Colonic mucosa (tissue), 4 donors: ENCODE data around the gene CASS4. TPM values are rescaled to one million over a fixed set of nuclear protein-coding genes. Genes with fewer than 3 reads are reported as not detected.

Experiments
- DNase-seq: peaks from one replicate; pipeline ENCODE4 v3.0.0-alpha.2; 2020
- H3K27ac ChIP-seq: fragments of 200-600 bp; one replicate; pipeline ENCODE4 v1.8.0; 2021
- H3K27me3 ChIP-seq: fragments of 200-600 bp; one replicate; pipeline ENCODE4 v1.8.0; 2021
- H3K36me3 ChIP-seq: fragments of 200-600 bp; one replicate; pipeline ENCODE4 v1.8.0; 2021
- H3K4me1 ChIP-seq: fragments of 200-600 bp; one replicate; pipeline ENCODE4 v1.8.0; 2021; ENCODE audit warnings: mild to moderate bottlenecking
- H3K4me3 ChIP-seq: fragments of 200-600 bp; one replicate; pipeline ENCODE4 v1.8.0; 2021
- H3K9ac ChIP-seq, 2 donors: one replicate each; pipeline ENCODE4 v1.7.0; 2013; ENCODE audit warnings: control low read depth in 2 of 2, low read depth in 2 of 2, low read length in 2 of 2
- H3K9me3 ChIP-seq: fragments of 200-600 bp; one replicate; pipeline ENCODE4 v1.8.0; 2021
- intact Hi-C: fragments of 100-400 bp; cut with DNase I; formaldehyde crosslinking; loops from one replicate; pipeline ENCODE4 v1.14.1; 2022
- total RNA-seq, 2 donors: library from RNA; stranded (reverse); fragmentation: NEBNext Ultra II Directional in 1 of 2; extraction: Animal tissue kit (Norgen Biotek cat#: 25700) in 1 of 2; gene quantifications; one replicate each; pipeline ENCODE4 v1.2.1, GENCODE V29; 2021
- TF ChIP-seq, protein P1 (sequence below): fragments of 200-600 bp; IDR thresholded peaks from one replicate; pipeline ENCODE4 v1.8.0; 2022; ENCODE audit warnings: antibody characterized with exemption, mild to moderate bottlenecking
- donor health status: healthy.
- donor health status: DM: no; HTN: no; CAD: no.
- donor health status: DM: no; HTN: no; CAD: no.

Gene CASS4
- total RNA-seq, 2 donors from 2014 or later = 0.17 to 0.98 TPM

DNA sequence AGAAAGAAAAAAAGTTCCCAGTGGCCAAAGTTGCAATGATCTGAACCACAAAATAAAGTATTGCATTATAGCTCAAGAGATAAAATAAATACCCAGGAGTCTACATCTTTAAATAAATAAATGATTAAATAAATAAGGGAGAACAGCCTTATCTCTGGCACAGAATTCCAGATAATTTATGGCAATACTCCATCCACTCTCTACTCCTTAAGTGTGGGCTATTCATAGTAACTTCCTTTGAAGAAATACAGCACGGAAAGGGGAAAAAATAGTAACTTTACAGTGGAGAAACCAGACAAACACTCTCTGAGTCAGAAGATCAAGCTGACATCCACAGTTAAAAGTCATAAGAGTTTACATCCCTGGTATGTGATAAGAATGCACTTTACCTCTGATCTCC is 31.7 kb upstream of the CASS4 start:
- TF ChIP-seq, protein P1, sequence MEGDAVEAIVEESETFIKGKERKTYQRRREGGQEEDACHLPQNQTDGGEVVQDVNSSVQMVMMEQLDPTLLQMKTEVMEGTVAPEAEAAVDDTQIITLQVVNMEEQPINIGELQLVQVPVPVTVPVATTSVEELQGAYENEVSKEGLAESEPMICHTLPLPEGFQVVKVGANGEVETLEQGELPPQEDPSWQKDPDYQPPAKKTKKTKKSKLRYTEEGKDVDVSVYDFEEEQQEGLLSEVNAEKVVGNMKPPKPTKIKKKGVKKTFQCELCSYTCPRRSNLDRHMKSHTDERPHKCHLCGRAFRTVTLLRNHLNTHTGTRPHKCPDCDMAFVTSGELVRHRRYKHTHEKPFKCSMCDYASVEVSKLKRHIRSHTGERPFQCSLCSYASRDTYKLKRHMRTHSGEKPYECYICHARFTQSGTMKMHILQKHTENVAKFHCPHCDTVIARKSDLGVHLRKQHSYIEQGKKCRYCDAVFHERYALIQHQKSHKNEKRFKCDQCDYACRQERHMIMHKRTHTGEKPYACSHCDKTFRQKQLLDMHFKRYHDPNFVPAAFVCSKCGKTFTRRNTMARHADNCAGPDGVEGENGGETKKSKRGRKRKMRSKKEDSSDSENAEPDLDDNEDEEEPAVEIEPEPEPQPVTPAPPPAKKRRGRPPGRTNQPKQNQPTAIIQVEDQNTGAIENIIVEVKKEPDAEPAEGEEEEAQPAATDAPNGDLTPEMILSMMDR = no peak

DNA sequence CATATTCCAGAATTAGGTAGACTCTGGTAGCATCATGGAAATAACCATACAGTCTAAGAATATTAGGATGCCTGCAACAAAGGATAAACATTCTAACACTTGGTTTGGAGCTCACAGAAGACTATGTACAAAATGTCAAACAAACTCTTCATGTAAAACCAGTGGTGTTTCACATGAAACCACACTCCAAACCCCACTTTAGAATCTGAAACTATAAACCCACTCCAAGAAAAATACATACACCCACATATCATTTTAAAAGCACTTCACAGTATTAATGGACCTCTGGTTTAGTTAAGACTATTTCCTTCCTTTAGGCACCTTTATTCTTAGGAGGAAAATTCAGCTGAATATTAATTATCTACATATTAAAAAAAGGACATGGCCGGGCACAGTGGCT is 30.6 kb upstream of the CASS4 start:
- Histone ChIP-seq H3K27ac (no peak overlapping the region), H3K9ac (no peak overlapping the region), H3K9me3 (no peaks in the 10 kb centered on the region), H3K4me1 (no peaks in the 10 kb centered on the region), H3K4me3 (no peak overlapping the region), H3K27me3 (no peaks in the 10 kb centered on the region), H3K36me3 (no peaks in the 10 kb centered on the region)
- intact Hi-C loops = no loop called here
- TF ChIP-seq, protein P1 = no peak
- DNase-seq = no peak

More for the DNA sequence above, 31.7 kb upstream of the CASS4 start:
- H3K36me3 ChIP-seq = no peaks in the 10 kb centered on the region
- no peaks in the 10 kb centered on the region for H3K4me1 ChIP-seq
- intact Hi-C loops = no loop called here
- H3K27me3 ChIP-seq = no peaks in the 10 kb centered on the region
- H3K4me3 ChIP-seq = no peak overlapping the region
- H3K9me3 ChIP-seq = no peaks in the 10 kb centered on the region
- no peak overlapping the region for H3K9ac ChIP-seq
- no peak for DNase-seq
- H3K27ac ChIP-seq = no peak overlapping the region

DNA sequence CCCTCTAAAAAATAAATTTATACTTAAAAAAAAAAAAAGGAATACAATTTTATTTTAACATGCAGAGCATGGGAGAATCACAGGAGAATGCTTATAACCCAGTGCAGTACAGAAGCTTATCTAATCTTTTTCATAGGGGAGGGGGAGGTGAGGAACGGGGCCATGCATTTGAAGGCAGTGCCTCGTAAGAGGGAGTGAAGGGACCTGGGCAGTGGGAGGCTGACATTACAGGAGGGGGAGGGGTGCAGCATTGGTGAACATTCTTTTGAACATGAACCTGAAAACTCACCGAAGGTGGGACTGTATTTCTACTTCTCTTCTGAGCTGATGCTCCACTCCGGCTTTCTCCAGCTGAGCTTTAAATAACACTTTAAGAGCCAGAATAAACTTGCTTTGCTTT is 29.4 kb upstream of the CASS4 start:
- no peaks in the 10 kb centered on the region for H3K9me3 ChIP-seq
- no peak overlapping the region for H3K9ac ChIP-seq
- no peak for DNase-seq
- intact Hi-C loops = no loop called here
- H3K4me3 ChIP-seq = no peak overlapping the region
- TF ChIP-seq, protein P1 = no peak
- H3K27ac ChIP-seq = no peak overlapping the region
- H3K4me1 ChIP-seq = no peaks in the 10 kb centered on the region
- H3K36me3 ChIP-seq = no peaks in the 10 kb centered on the region
- H3K27me3 ChIP-seq = no peaks in the 10 kb centered on the region

DNA sequence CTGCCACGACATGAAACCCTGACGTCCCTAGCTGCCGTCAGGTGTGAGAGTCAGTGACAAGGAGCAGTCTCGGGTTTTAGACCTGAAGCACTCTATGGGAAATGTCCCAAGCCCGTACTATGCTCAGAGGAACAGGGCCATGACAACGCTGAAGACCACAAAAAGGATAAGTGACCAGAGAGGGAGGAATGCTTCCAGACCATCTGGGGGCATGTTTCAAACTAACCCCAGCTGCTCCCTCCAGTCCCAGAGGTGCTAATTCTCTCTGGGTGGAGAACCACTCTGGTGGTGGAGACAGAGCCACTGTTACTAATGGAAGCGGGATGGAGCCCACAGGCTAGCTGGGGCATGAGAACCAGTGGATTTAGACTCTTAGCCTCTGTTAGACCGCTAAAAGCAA is 28.7 kb upstream of the CASS4 start:
- H3K36me3 ChIP-seq = no peaks in the 10 kb centered on the region
- TF ChIP-seq, protein P1 = no peak

DNA sequence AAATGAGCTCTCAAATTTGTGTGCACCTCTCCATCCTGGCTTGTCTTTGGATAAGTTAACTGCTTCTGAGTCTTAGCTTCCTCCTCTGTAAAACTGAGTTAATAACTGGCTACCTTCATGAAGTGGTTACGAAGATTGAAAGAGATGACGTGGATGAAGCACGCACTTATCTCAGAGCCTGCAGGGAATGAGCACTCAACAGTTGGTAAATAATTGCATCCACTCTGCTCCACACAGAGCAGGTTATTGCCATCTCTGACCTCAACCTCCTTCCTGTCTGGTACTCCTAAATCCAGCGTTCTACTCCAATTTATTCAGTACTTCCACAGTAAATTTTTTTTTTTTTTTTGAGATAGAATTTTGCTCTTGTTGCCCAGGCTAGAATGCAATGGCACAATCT is 26.9 kb upstream of the CASS4 start:
- H3K36me3 ChIP-seq = no peaks in the 10 kb centered on the region
- TF ChIP-seq, protein P1 = no peak

More for the DNA sequence above, 28.7 kb upstream of the CASS4 start:
- no peak for DNase-seq
- no peaks in the 10 kb centered on the region for H3K4me1 ChIP-seq
- H3K4me3 ChIP-seq = no peak overlapping the region
- no peak overlapping the region for H3K9ac ChIP-seq
- no peak overlapping the region for H3K27ac ChIP-seq
- H3K27me3 ChIP-seq = no peaks in the 10 kb centered on the region
- intact Hi-C loops = no loop called here
- H3K9me3 ChIP-seq = no peaks in the 10 kb centered on the region

DNA sequence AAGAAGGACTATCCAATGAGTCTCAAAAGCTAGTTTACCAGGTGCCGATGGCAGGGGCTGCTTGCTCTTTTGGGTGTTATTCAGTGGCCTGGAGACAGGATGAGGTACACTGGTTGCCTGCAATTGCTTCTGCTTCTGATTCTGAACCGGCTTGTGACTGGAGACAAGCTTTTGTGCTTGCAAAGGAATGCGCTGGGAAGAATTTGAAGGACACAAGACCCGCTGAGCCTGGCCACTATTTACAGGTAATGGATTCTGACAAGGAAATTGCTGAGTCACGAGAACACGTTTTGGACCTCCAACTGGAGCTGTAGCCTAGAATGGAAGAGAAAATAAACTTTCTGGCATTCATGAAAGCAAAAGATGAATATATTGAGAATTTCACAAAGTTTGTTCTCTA is 25.8 kb upstream of the CASS4 start:
- Histone ChIP-seq H3K27me3 (no peaks in the 10 kb centered on the region), H3K36me3 (no peaks in the 10 kb centered on the region), H3K27ac (no peak overlapping the region), H3K4me3 (no peak overlapping the region), H3K9ac (no peak overlapping the region), H3K4me1 (no peaks in the 10 kb centered on the region), H3K9me3 (no peaks in the 10 kb centered on the region)
- DNase-seq = no peak
- intact Hi-C loops = no loop called here
- TF ChIP-seq, protein P1 = no peak

More for the DNA sequence above, 26.9 kb upstream of the CASS4 start:
- Histone ChIP-seq H3K9me3 (no peaks in the 10 kb centered on the region), H3K27me3 (no peaks in the 10 kb centered on the region), H3K27ac (no peak overlapping the region), H3K4me3 (no peak overlapping the region), H3K4me1 (no peaks in the 10 kb centered on the region), H3K9ac (no peak overlapping the region)
- DNase-seq = no peak
- intact Hi-C loops = no loop called here
